Keratinocyte (primary cell): ENCODE measurements around the gene CORO1A. TPM values are rescaled to one million over a fixed set of nuclear protein-coding genes. Genes with fewer than 3 reads are reported as not detected.
"Not testable (repeated sequence)": the region's sequence is repeated elsewhere in the genome, so short reads cannot be mapped to it uniquely, and the experiment has no call there.

Source experiments
- DNase-seq: peaks from one replicate; pipeline ENCODE4 v3.0.0-alpha.2; 2011; ENCODE audit warnings: low read depth, missing footprints, low spot score
- FAIRE-seq: peaks from 2 replicates; lab custom pipeline; 2011; peaks lifted over from hg19 to GRCh38; lab: Jason Lieb, UNC
- H2AFZ ChIP-seq: 2 replicates; pipeline ENCODE4 v1.6.0; 2012; ENCODE audit warnings: low read length, control low read depth, inconsistent platforms; ENCODE audit not compliant: control insufficient read depth
- H3K27ac ChIP-seq: 2 replicates; pipeline ENCODE4 v1.5.1; 2011; ENCODE audit warnings: low read length; ENCODE audit not compliant: control insufficient read depth, insufficient read depth
- H3K27me3 ChIP-seq: 3 replicates; pipeline ENCODE4 v1.6.0; 2011; ENCODE audit warnings: low read length; ENCODE audit not compliant: control insufficient read depth, insufficient read depth; ENCODE audit errors: extremely low read depth
- H3K36me3 ChIP-seq, 2 experiments: 2 replicates in 1 of 2; 3 replicates in 1 of 2; pipeline ENCODE4 v1.5.1; 2011; ENCODE audit warnings: low read length in 2 of 2, mild to moderate bottlenecking in 1 of 2; ENCODE audit not compliant: control insufficient read depth in 2 of 2, insufficient read depth in 2 of 2; ENCODE audit errors: extremely low read depth in 1 of 2
- H3K4me1 ChIP-seq: 3 replicates; pipeline ENCODE4 v1.5.1; 2011; ENCODE audit warnings: low read length; ENCODE audit not compliant: control insufficient read depth, insufficient read depth; ENCODE audit errors: extremely low read depth
- H3K4me2 ChIP-seq: 3 replicates; pipeline ENCODE4 v1.6.0; 2011; ENCODE audit warnings: low read depth, low read length; ENCODE audit not compliant: control insufficient read depth, insufficient read depth; ENCODE audit errors: extremely low read depth
- H3K4me3 ChIP-seq, 3 experiments: fragments of 200-600 bp in 1 of 3; sonication (generic) in 1 of 3; 2 replicates in 2 of 3; 3 replicates in 1 of 3; pipeline ENCODE4 v1.5.1; 2011 to 2016; ENCODE audit warnings: low read length in 3 of 3, mild to moderate bottlenecking in 3 of 3, control low read depth in 2 of 3, inconsistent platforms in 1 of 3, low read depth in 1 of 3, mixed read lengths in 1 of 3, mixed run types in 1 of 3, moderate library complexity in 1 of 3; ENCODE audit not compliant: control insufficient read depth in 2 of 3, insufficient read depth in 2 of 3; ENCODE audit errors: extremely low read depth in 1 of 3
- H3K79me2 ChIP-seq: 2 replicates; pipeline ENCODE4 v1.6.0; 2012; ENCODE audit warnings: low read length; ENCODE audit not compliant: control insufficient read depth, insufficient read depth
- H3K9ac ChIP-seq: 3 replicates; pipeline ENCODE4 v1.6.0; 2011; ENCODE audit warnings: low read length; ENCODE audit not compliant: control insufficient read depth, insufficient read depth; ENCODE audit errors: extremely low read depth
- H3K9me1 ChIP-seq: 3 replicates; pipeline ENCODE4 v1.6.0; 2011; ENCODE audit warnings: low read length; ENCODE audit not compliant: control insufficient read depth, insufficient read depth; ENCODE audit errors: extremely low read depth
- H3K9me3 ChIP-seq: 2 replicates; pipeline ENCODE4 v1.5.1; 2012; ENCODE audit warnings: low read depth, low read length; ENCODE audit not compliant: control insufficient read depth
- H4K20me1 ChIP-seq: 3 replicates; pipeline ENCODE4 v1.6.0; 2011; ENCODE audit warnings: low read length; ENCODE audit not compliant: control insufficient read depth, insufficient read depth; ENCODE audit errors: extremely low read depth
- dilution Hi-C: fragments of 300-500 bp; cut with MboI; formaldehyde crosslinking; loops from one replicate; pipeline ENCODE4 v1.7.0; 2020; ENCODE audit warnings: low sequenced_read_pairs; ENCODE audit not compliant: extremely low pct_ligation_motif_present
- polyA plus RNA-seq, 5 experiments: library from polyadenylated mRNA; depleted of rRNA in 3 of 5; stranded (reverse) in 3 of 5; stranded (forward) in 1 of 5; unstranded in 1 of 5; fragments of >200 nt; gene quantifications; 1 replicate in 1 of 5; 2 replicates in 3 of 5; 3 replicates in 1 of 5; pipeline versions ENCODE4 v1.2.1 to v1.2.3, GENCODE V29; 2011 to 2012; ENCODE audit warnings: missing spikeins in 2 of 5, low read depth in 1 of 5, low replicate concordance in 1 of 5
- small RNA-seq, 3 experiments: library from RNA; depleted of rRNA; stranded (forward); fragments of <200 nt; gene quantifications; one replicate each; pipeline ENCODE3, GENCODE V24; 2012; ENCODE audit warnings: low read depth in 3 of 3, low replicate concordance in 1 of 3; ENCODE audit not compliant: insufficient read length in 3 of 3

The CORO1A gene
- polyA plus RNA-seq, 1 donor (not counting 4 experiments of a cell fraction or from before 2014, with no cell fraction given), result 2.8 TPM

DNA sequence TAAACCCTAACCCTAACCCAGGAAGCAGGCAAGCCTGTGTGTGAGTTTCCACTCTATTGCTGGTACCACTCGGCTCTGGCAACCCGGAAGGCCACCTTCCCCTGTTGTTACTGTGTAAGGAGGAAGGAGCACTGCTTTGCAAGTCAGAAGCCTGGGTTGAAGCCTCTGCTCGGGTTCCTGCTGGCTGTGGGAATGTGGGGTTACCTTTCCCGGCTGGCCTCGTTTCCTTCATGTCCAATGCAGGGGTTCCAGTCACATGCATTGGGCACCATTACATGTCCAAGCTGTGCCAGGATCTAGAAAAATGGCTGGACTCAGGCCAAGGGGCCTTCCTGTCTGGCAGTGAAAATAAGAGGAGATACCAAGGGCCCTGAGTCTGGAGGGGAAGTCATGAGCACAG lies 33.7 kb downstream of the CORO1A start:
- H4K20me1 ChIP-seq, H3K9ac ChIP-seq, DNase-seq, H3K4me1 ChIP-seq, H3K27me3 ChIP-seq, dilution Hi-C loops, H3K4me3 ChIP-seq, FAIRE-seq, H2AFZ ChIP-seq, H3K9me1 ChIP-seq, H3K79me2 ChIP-seq, H3K4me2 ChIP-seq, H3K36me3 ChIP-seq, H3K9me3 ChIP-seq, H3K27ac ChIP-seq: not testable (repeated sequence)

Small RNAs within 50 kb of the gene (small RNA-seq; reads per million reads assigned to genes)
- 0 reads per million in 3 experiments for gene AC106782.4

Other genes starting within 250 kb of the CORO1A start
- gene TMEM219, start 221.5 kb upstream of the CORO1A start, polyA plus RNA-seq, result 48.5 to 77.2 TPM (median 64.8 TPM) in 3 replicates
- 13.8 to 20.1 TPM (median 15.4 TPM) in 3 replicates for gene TAOK2, start 209.7 kb upstream of the CORO1A start, polyA plus RNA-seq
- 4.1 to 4.8 TPM (median 4.6 TPM) in 3 replicates for gene HIRIP3, start 188.0 kb upstream of the CORO1A start, polyA plus RNA-seq
- gene INO80E, start 187.4 kb upstream of the CORO1A start, polyA plus RNA-seq, result 20.1 to 28.3 TPM (median 26.7 TPM) in 3 replicates
- 0.10 to 0.41 TPM (median 0.26 TPM) in 3 replicates for gene DOC2A, start 172.6 kb upstream of the CORO1A start, polyA plus RNA-seq
- not detected in 3 replicates for gene C16orf92, start 160.4 kb upstream of the CORO1A start, polyA plus RNA-seq
- 0.08 TPM in 1 of 3 replicates, not detected in the others for gene TLCD3B, start 152.3 kb upstream of the CORO1A start, polyA plus RNA-seq
- gene ALDOA, start 117.8 kb upstream of the CORO1A start, polyA plus RNA-seq, result 740 to 1,250 TPM (median 800 TPM) in 3 replicates
- gene PPP4C, start 107.6 kb upstream of the CORO1A start, polyA plus RNA-seq, result 124 to 188 TPM (median 167 TPM) in 3 replicates
- 0.06 to 0.18 TPM (median 0.18 TPM) in 3 replicates for gene TBX6, start 91.7 kb upstream of the CORO1A start, polyA plus RNA-seq
- gene YPEL3, start 87.4 kb upstream of the CORO1A start, polyA plus RNA-seq, result 13.5 to 16.3 TPM (median 15.7 TPM) in 3 replicates
- 0.68 to 1.8 TPM (median 1.1 TPM) in 3 replicates for gene GDPD3, start 70.1 kb upstream of the CORO1A start, polyA plus RNA-seq
- 42.0 to 64.9 TPM (median 60.8 TPM) in 3 replicates for gene MAPK3, start 60.4 kb upstream of the CORO1A start, polyA plus RNA-seq
- 41.0 to 170 TPM (median 70.4 TPM) in 3 replicates for gene BOLA2B, start 10.1 kb downstream of the CORO1A start, polyA plus RNA-seq
- gene SLX1A, start 10.3 kb downstream of the CORO1A start, polyA plus RNA-seq, result 2.3 to 9.0 TPM (median 5.4 TPM) in 3 replicates
- 4.7 to 10.1 TPM (median 8.0 TPM) in 3 replicates for gene SULT1A3, start 15.7 kb downstream of the CORO1A start, polyA plus RNA-seq
- gene NPIPB13, start 64.9 kb downstream of the CORO1A start, polyA plus RNA-seq, result 1.0 to 2.0 TPM (median 1.6 TPM) in 3 replicates
- 41.2 to 49.5 TPM (median 44.4 TPM) in 3 replicates for gene CD2BP2, start 171.7 kb downstream of the CORO1A start, polyA plus RNA-seq
- gene TBC1D10B, start 186.9 kb downstream of the CORO1A start, polyA plus RNA-seq, result 8.6 to 20.0 TPM (median 8.9 TPM) in 3 replicates
- 0.82 TPM in 1 of 3 replicates, not detected in the others for gene MYL11, start 191.2 kb downstream of the CORO1A start, polyA plus RNA-seq
- 0.04 TPM in 1 of 3 replicates, not detected in the others for gene SEPTIN1, start 199.0 kb downstream of the CORO1A start, polyA plus RNA-seq
- gene ZNF48, start 211.8 kb downstream of the CORO1A start, polyA plus RNA-seq, result 3.7 to 4.3 TPM (median 3.7 TPM) in 3 replicates
- 2.8 to 4.1 TPM (median 4.0 TPM) in 3 replicates for gene ZNF771, start 224.0 kb downstream of the CORO1A start, polyA plus RNA-seq
- gene DCTPP1, start 246.4 kb downstream of the CORO1A start, polyA plus RNA-seq, result 68.5 to 95.8 TPM (median 88.5 TPM) in 3 replicates